HUES48 (cell line): ENCODE measurements around the gene SEC11C.
"Not testable (repeated sequence)": the region's sequence is repeated elsewhere in the genome, so short reads cannot be mapped to it uniquely, and the experiment has no call there.

Source experiments
- H3K27ac ChIP-seq: one replicate; pipeline ENCODE4 v1.7.0; 2013; ENCODE audit warnings: low read depth, low read length, inconsistent platforms
- H3K27me3 ChIP-seq: 2 replicates; pipeline ENCODE4 v1.6.1; 2013; ENCODE audit warnings: mild to moderate bottlenecking, low read length; ENCODE audit not compliant: control insufficient read depth, insufficient read depth
- H3K36me3 ChIP-seq: 2 replicates; pipeline ENCODE4 v1.6.1; 2013; ENCODE audit warnings: low read length; ENCODE audit not compliant: control insufficient read depth, insufficient read depth
- H3K4me1 ChIP-seq: 2 replicates; pipeline ENCODE4 v1.6.1; 2013; ENCODE audit warnings: mild to moderate bottlenecking, low read length; ENCODE audit not compliant: control insufficient read depth, insufficient read depth
- H3K4me3 ChIP-seq: 2 replicates; pipeline ENCODE4 v1.5.1; 2013; ENCODE audit warnings: mild to moderate bottlenecking, low read depth, low read length
- H3K9ac ChIP-seq: 2 replicates; pipeline ENCODE4 v1.6.1; 2013; ENCODE audit warnings: mild to moderate bottlenecking, low read depth, low read length, moderate library complexity
- H3K9me3 ChIP-seq: 2 replicates; pipeline ENCODE4 v1.6.1; 2013; ENCODE audit warnings: low read length; ENCODE audit not compliant: control insufficient read depth, insufficient read depth

SEC11C gene

GRCh38 chr18:59127047-59127446, 12.6 kb upstream of the SEC11C start:
- no peaks in the 10 kb centered on the region for H3K9me3 ChIP-seq
- no peaks in the 10 kb centered on the region for H3K4me1 ChIP-seq
- no peaks in the 10 kb centered on the region; the same call in 1 of the 2 replicates for H3K27me3 ChIP-seq
- H3K27ac ChIP-seq = no peak overlapping the region
- H3K4me3 ChIP-seq = no peak overlapping the region
- no peak overlapping the region for H3K9ac ChIP-seq
- H3K36me3 ChIP-seq = no peaks in the 10 kb centered on the region

- no peaks in the 10 kb centered on the region for H3K9me3 ChIP-seq
- H3K27ac ChIP-seq = no peak overlapping the region
- no peak overlapping the region for H3K4me3 ChIP-seq
- H3K9ac ChIP-seq = no peak overlapping the region
- H3K36me3 ChIP-seq = no peaks in the 10 kb centered on the region
- H3K4me1 ChIP-seq = no peaks in the 10 kb centered on the region
- no peaks in the 10 kb centered on the region; the same call in 1 of the 2 replicates for H3K27me3 ChIP-seq
Observed at GRCh38 chr18:59129951-59130703, 9.6 kb upstream of the SEC11C start.

GRCh38 chr18:59132810-59133465, 6.7 kb upstream of the SEC11C start:
- Histone ChIP-seq H3K36me3 (no peaks in the 10 kb centered on the region), H3K4me1 (no peaks in the 10 kb centered on the region), H3K9ac (no peak overlapping the region), H3K27me3 (peaks cover 6% of the 10 kb centered on the region; the same call in 1 of the 2 replicates), H3K9me3 (no peaks in the 10 kb centered on the region), H3K4me3 (no peak overlapping the region), H3K27ac (no peak overlapping the region)

DNA sequence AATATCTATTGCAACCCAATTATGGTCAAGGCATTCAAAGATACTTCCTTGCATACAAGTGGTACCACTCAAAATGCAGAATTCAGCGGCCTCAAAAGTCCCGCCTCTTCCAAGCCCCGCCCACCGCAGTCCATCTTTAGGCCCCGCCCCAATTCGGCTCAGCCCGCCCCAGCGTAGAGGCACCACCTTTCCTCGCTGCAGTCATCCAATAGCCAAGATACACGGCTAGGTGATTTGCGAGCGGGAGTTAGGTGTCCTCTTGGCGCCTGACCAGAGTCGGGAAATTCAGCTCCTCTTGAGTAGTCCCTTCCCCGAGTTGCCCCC, 431 bp upstream of the SEC11C start:
- Histone ChIP-seq H3K36me3 (no peaks in the 10 kb centered on the region), H3K27ac (peak overlapping the region; percentile 94), H3K9ac (peak overlapping the region; percentile 91), H3K4me1 (peaks cover 13% of the 10 kb centered on the region; the same call in 1 of the 2 replicates), H3K27me3 (peaks cover 6% of the 10 kb centered on the region; the same call in 1 of the 2 replicates), H3K9me3 (no peaks in the 10 kb centered on the region), H3K4me3 (peak overlapping the region; percentile 74)

- Histone ChIP-seq H3K27me3 (peaks cover 4% of the 10 kb centered on the region; the same call in 1 of the 2 replicates), H3K9me3 (no peaks in the 10 kb centered on the region), H3K36me3 (no peaks in the 10 kb centered on the region), H3K4me3 (peak overlapping the region; percentile 74), H3K27ac (no peak overlapping the region), H3K4me1 (peaks cover 13% of the 10 kb centered on the region; the same call in 1 of the 2 replicates), H3K9ac (peak overlapping the region; percentile 27; the same call in 1 of the 2 replicates)
Observed at GRCh38 chr18:59140302-59140885, 710 bp downstream of the SEC11C start.

DNA sequence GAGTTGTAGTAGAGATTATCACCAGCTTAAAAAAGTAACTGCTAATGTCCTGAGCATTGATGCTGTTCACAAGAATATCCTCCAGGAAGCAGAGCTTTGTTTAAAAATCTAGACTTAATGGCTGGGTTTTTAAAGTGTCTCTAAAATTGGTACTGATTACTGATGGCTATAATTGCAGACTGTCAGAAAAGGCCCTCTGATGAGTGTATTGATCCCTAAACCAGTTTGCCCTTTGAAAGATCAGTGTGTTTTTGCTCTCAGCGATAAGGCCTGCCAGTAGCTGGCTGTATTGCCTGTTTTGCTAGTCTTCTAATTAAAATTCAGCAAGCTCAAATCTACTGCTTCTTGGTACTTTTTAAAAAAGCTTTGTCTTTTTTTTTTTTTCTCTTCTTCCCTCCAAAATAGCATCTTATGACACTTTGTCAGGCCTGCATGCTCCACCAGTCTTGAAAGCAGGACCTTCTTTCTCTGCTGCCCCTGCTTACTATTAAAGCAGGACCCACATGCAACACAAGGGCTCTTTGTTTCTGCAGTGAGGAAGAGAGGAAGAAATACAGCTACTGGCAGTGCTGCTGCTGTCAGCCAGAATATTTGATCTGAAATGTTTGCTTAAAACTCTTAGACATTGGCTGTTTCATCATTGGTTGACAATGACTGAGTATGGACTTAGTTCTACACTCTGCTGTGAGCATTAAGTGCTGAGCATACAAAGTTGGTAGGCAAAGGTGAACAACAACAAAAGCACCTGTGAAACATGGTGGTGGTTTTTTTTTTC, 1.8 kb downstream of the SEC11C start:
- Histone ChIP-seq H3K36me3 (no peaks in the 10 kb centered on the region), H3K27ac (no peak overlapping the region), H3K9me3 (no peaks in the 10 kb centered on the region), H3K9ac (no peak overlapping the region), H3K4me3 (no peak overlapping the region), H3K4me1 (peaks cover 13% of the 10 kb centered on the region; the same call in 1 of the 2 replicates), H3K27me3 (no peaks in the 10 kb centered on the region)

- Histone ChIP-seq H3K36me3 (no peaks in the 10 kb centered on the region), H3K27ac (no peak overlapping the region), H3K9me3 (no peaks in the 10 kb centered on the region), H3K9ac (no peak overlapping the region), H3K4me3 (no peak overlapping the region), H3K4me1 (peaks cover 13% of the 10 kb centered on the region; the same call in 1 of the 2 replicates), H3K27me3 (no peaks in the 10 kb centered on the region)
Observed at GRCh38 chr18:59142274-59142673, 2.6 kb downstream of the SEC11C start.

DNA sequence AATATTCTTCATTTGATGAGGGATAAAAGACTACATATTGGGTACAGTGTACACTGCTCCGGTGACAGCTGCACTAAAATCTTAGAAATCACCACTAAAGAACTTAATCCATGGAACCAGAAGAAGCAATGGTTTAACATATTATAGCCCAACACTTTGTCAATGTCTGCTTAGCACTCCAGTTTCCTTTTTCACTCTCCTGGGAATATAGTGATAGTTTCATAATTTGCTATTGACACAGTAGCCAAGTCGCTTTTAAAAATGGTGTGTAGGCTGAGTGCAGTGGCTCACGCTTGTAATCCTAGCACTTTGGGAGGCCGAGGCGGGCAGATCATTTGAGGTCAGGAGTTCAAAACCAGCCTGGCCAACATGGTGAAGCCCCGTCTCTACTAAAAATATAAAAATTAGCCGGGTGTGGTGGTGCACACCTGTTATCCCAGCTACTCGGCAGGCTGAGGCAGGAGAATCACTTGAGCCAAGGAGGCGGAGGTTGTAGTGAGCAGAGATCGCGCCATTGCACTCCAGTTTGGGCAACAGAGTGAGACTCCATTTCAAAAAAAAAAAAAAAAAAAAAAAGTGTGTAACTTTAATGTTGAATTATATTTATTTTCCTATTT, 3.2 kb downstream of the SEC11C start:
- not testable (repeated sequence) for H3K4me3 ChIP-seq, H3K27me3 ChIP-seq, H3K9me3 ChIP-seq, H3K27ac ChIP-seq, H3K36me3 ChIP-seq, H3K9ac ChIP-seq
- H3K4me1 ChIP-seq = peaks cover 13% of the 10 kb centered on the region; the same call in 1 of the 2 replicates

DNA sequence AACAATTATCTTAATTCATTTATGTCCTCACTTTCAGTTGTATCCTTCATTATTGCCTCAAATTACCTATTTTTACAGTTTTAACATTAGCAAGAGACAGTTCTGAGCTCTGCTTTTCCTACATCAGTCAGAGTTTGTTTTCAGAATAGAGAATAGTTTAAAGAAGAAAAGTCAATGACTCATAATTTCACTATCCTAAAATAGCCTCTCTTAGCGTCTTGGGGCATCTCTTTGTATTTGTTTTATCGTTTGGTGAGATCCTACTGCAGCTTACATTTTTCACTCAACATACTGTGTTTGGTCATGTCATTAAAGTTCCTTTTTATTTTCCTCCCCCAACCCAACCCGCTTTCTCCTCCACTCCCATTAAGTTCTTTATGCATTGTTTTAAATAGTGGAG, 3.8 kb downstream of the SEC11C start:
- no peaks in the 10 kb centered on the region for H3K27me3 ChIP-seq
- no peak overlapping the region for H3K27ac ChIP-seq
- no peak overlapping the region for H3K9ac ChIP-seq
- H3K4me3 ChIP-seq = no peak overlapping the region
- H3K9me3 ChIP-seq = no peaks in the 10 kb centered on the region
- H3K4me1 ChIP-seq = peaks cover 13% of the 10 kb centered on the region; the same call in 1 of the 2 replicates
- no peaks in the 10 kb centered on the region for H3K36me3 ChIP-seq

GRCh38 chr18:59144483-59144882, 4.8 kb downstream of the SEC11C start:
- Histone ChIP-seq H3K4me3 (no peak overlapping the region), H3K27me3 (no peaks in the 10 kb centered on the region), H3K36me3 (0 out of 2 replicates have a peak, but pooled peaks cover 3% of the 10 kb centered on the region), H3K4me1 (peaks cover 13% of the 10 kb centered on the region; the same call in 1 of the 2 replicates), H3K9ac (no peak overlapping the region), H3K9me3 (no peaks in the 10 kb centered on the region), H3K27ac (no peak overlapping the region)
